HEK293T (cell line): Measurements from ENCODE around the gene OPCML.

ENCODE experiments used
- CTBP1 ChIP-seq: fragments of 450-650 bp; IDR thresholded peaks from 2 replicates; pipeline ENCODE4 v1.6.1; 2016; ENCODE audit warnings: borderline replicate concordance
- ELF4 ChIP-seq: fragments of 450-650 bp; IDR thresholded peaks from 2 replicates; pipeline ENCODE4 v1.6.1; 2017; ENCODE audit warnings: antibody characterized with exemption
- FOXA1 ChIP-seq: fragments of 450-650 bp; IDR thresholded peaks from 2 replicates; pipeline ENCODE4 v1.6.1; 2016; ENCODE audit warnings: mild to moderate bottlenecking
- FOXK2 ChIP-seq: fragments of 450-650 bp; IDR thresholded peaks from 2 replicates; pipeline ENCODE4 v1.6.1; 2016; ENCODE audit warnings: mild to moderate bottlenecking
- FOXM1 ChIP-seq: fragments of 450-650 bp; IDR thresholded peaks from 2 replicates; pipeline ENCODE4 v1.6.1; 2017; ENCODE audit warnings: mild to moderate bottlenecking, borderline replicate concordance
- HDGF ChIP-seq: fragments of 450-650 bp; IDR thresholded peaks from 2 replicates; pipeline ENCODE4 v1.6.1; 2017; ENCODE audit warnings: antibody characterized with exemption, borderline replicate concordance
- L3MBTL2 ChIP-seq: fragments of 450-650 bp; conservative IDR thresholded peaks from 2 replicates; pipeline ENCODE4 v1.6.1; 2016; ENCODE audit warnings: mild to moderate bottlenecking
- LEF1 ChIP-seq: fragments of 450-650 bp; IDR thresholded peaks from 2 replicates; pipeline ENCODE4 v1.6.1; 2017; ENCODE audit warnings: mild to moderate bottlenecking, borderline replicate concordance
- NFRKB ChIP-seq: fragments of 450-650 bp; IDR thresholded peaks from 2 replicates; pipeline ENCODE4 v1.6.1; 2016; ENCODE audit warnings: mild to moderate bottlenecking, moderate library complexity
- SP1 ChIP-seq: fragments of 450-650 bp; IDR thresholded peaks from 2 replicates; pipeline ENCODE4 v1.6.1; 2017
- SUZ12 ChIP-seq: fragments of 450-650 bp; IDR thresholded peaks from 2 replicates; pipeline ENCODE4 v1.6.1; 2016; ENCODE audit warnings: mild to moderate bottlenecking
- ZNF384 ChIP-seq: fragments of 450-650 bp; IDR thresholded peaks from 2 replicates; pipeline ENCODE4 v1.6.1; 2016
- TF ChIP-seq, protein P1 (sequence below): fragments of 450-650 bp; IDR thresholded peaks from 2 replicates; pipeline ENCODE4 v1.6.1; 2016

DNA sequence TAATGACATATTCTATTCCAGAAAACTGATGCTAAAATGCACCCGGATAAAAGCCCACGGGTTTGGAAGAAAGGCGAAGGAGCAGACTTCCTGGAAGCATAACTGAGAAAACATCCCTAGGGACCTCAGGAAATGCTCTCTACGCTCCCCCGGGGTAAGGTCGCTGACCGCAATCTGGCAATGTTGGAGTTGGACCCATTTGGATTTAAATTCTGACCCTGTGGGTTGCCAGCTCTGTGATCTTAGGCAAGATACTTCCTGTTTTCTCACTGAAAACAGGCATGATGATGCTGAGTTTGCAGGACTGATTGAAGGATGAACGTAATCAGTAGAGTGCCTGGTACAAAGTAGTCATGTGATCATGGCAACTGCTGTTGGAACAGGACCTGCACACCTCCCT, 1107.9 kb downstream of the OPCML start:
- TF ChIP-seq FOXA1 (no peak), ELF4 (no peak), FOXK2 (no peak), L3MBTL2 (no peak), FOXM1 (no peak), NFRKB (no peak), ZNF384 (no peak), HDGF (no peak), SUZ12 (no peak), LEF1 (no peak), CTBP1 (no peak), SP1 (no peak)
- TF ChIP-seq, protein P1, sequence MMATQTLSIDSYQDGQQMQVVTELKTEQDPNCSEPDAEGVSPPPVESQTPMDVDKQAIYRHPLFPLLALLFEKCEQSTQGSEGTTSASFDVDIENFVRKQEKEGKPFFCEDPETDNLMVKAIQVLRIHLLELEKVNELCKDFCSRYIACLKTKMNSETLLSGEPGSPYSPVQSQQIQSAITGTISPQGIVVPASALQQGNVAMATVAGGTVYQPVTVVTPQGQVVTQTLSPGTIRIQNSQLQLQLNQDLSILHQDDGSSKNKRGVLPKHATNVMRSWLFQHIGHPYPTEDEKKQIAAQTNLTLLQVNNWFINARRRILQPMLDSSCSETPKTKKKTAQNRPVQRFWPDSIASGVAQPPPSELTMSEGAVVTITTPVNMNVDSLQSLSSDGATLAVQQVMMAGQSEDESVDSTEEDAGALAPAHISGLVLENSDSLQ = no peak
